ENCODE measurements around the gene SIK3.

SIK3 gene

GRCh38 chr11:117110294-117110950 is 12.2 kb upstream of the SIK3 start:
- DNase-seq (ENCODE audit: low read depth in 2 of 2, low spot score in 1 of 2), result no peak

GRCh38 chr11:117107701-117108590 is 9.7 kb upstream of the SIK3 start:
- DNase-seq (ENCODE audit: low read depth in 2 of 2, low spot score in 1 of 2), result no peak

- DNase-seq (ENCODE audit: low read depth in 2 of 2, low spot score in 1 of 2), result no peak
Measured at GRCh38 chr11:117100556-117100955, 2.3 kb upstream of the SIK3 start.

- DNase-seq (ENCODE audit: low read depth in 2 of 2, low spot score in 1 of 2), result no peak
Measured at GRCh38 chr11:117099696-117100095, 1.5 kb upstream of the SIK3 start.

GRCh38 chr11:117097389-117098268 is 599 bp downstream of the SIK3 start:
- no peak for DNase-seq (ENCODE audit: low read depth in 2 of 2, low spot score in 1 of 2)

GRCh38 chr11:117097014-117097388 is 1.2 kb downstream of the SIK3 start:
- DNase-seq (ENCODE audit: low read depth in 2 of 2, low spot score in 1 of 2), result no peak

GRCh38 chr11:117096201-117096991 is 1.8 kb downstream of the SIK3 start:
- no peak for DNase-seq (ENCODE audit: low read depth in 2 of 2, low spot score in 1 of 2)

- DNase-seq (ENCODE audit: low read depth in 2 of 2, low spot score in 1 of 2), result no peak
Measured at GRCh38 chr11:117095284-117096161, 2.7 kb downstream of the SIK3 start.

- no peak for DNase-seq (ENCODE audit: low read depth in 2 of 2, low spot score in 1 of 2)
Measured at GRCh38 chr11:117094776-117095175, 3.5 kb downstream of the SIK3 start.

- no peak for DNase-seq (ENCODE audit: low read depth in 2 of 2, low spot score in 1 of 2)
Measured at GRCh38 chr11:117092951-117093590, 5.2 kb downstream of the SIK3 start.

- DNase-seq (ENCODE audit: low read depth in 2 of 2, low spot score in 1 of 2), result no peak
Measured at GRCh38 chr11:117091753-117092477, 6.3 kb downstream of the SIK3 start.

GRCh38 chr11:117090111-117090706 is 8.0 kb downstream of the SIK3 start:
- no peak for DNase-seq (ENCODE audit: low read depth in 2 of 2, low spot score in 1 of 2)

GRCh38 chr11:117089685-117090084 is 8.5 kb downstream of the SIK3 start:
- DNase-seq (ENCODE audit: low read depth in 2 of 2, low spot score in 1 of 2), result no peak

- DNase-seq (ENCODE audit: low read depth in 2 of 2, low spot score in 1 of 2), result no peak
Measured at GRCh38 chr11:117087446-117087845, 10.8 kb downstream of the SIK3 start.

GRCh38 chr11:117084992-117085391 is 13.2 kb downstream of the SIK3 start:
- DNase-seq (ENCODE audit: low read depth in 2 of 2, low spot score in 1 of 2), result no peak

GRCh38 chr11:117083011-117083935 is 15.0 kb downstream of the SIK3 start:
- DNase-seq (ENCODE audit: low read depth in 2 of 2, low spot score in 1 of 2), result no peak

GRCh38 chr11:117081908-117082307 is 16.3 kb downstream of the SIK3 start:
- DNase-seq (ENCODE audit: low read depth in 2 of 2, low spot score in 1 of 2), result no peak
